H1 (cell line): ENCODE data around the gene STARD3. TPM values are rescaled to one million over a fixed set of nuclear protein-coding genes. Genes with fewer than 3 reads are reported as not detected.
A peak's percentile ranks its signal among the peaks of the same experiment; 100 is the strongest.

ENCODE experiments used
- CTCF ChIA-PET: fragments of 300-600 bp; sonication (Branson Sonifier 250); formaldehyde crosslinking; loops from one replicate; lab custom pipeline; 2021; ENCODE audit not compliant: partially characterized antibody; lab: Charles Lee
- POLR2A ChIA-PET: fragments of 300-600 bp; sonication (Branson Sonifier 250); formaldehyde crosslinking; loops from one replicate; lab custom pipeline; 2021; ENCODE audit warnings: inconsistent platforms; ENCODE audit not compliant: partially characterized antibody; lab: Charles Lee
- DNase-seq, 2 experiments: peaks; one replicate each; pipeline versions ENCODE4 v3.0.0 to v3.0.0-alpha.2; 2010 to 2022; ENCODE audit warnings: low spot score in 2 of 2, low read depth in 1 of 2, mixed read lengths in 1 of 2
- FAIRE-seq: peaks from 2 replicates; lab custom pipeline; 2011; peaks lifted over from hg19 to GRCh38; lab: Jason Lieb, UNC
- H2AFZ ChIP-seq: 2 replicates; pipeline ENCODE4 v1.8.1; 2012; ENCODE audit warnings: low read length, inconsistent platforms
- H2AK5ac ChIP-seq: 2 replicates; pipeline ENCODE4 v1.6.1; 2013; ENCODE audit warnings: low read depth, low read length
- H2BK120ac ChIP-seq: replicated peaks from 2 replicates; pipeline ENCODE3; 2013; ENCODE audit warnings: low read depth, low read length, inconsistent platforms
- H2BK12ac ChIP-seq: 2 replicates; pipeline ENCODE4 v1.6.1; 2013; ENCODE audit warnings: low read depth, low read length
- H2BK15ac ChIP-seq: 2 replicates; pipeline ENCODE4 v1.6.1; 2013; ENCODE audit warnings: low read length
- H2BK20ac ChIP-seq: 2 replicates; pipeline ENCODE4 v1.6.1; 2013; ENCODE audit warnings: low read length
- H2BK5ac ChIP-seq: 2 replicates; pipeline ENCODE4 v1.6.1; 2013; ENCODE audit warnings: low read depth, low read length
- H3K14ac ChIP-seq: 2 replicates; pipeline ENCODE4 v1.6.1; 2013; ENCODE audit warnings: inconsistent platforms; ENCODE audit not compliant: insufficient read length
- H3K18ac ChIP-seq: 2 replicates; pipeline ENCODE4 v1.6.1; 2013; ENCODE audit warnings: low read length; ENCODE audit errors: extremely low read depth
- H3K23ac ChIP-seq: 2 replicates; pipeline ENCODE4 v1.6.1; 2013; ENCODE audit warnings: inconsistent platforms; ENCODE audit not compliant: insufficient read length
- H3K23me2 ChIP-seq: 2 replicates; pipeline ENCODE4 v1.6.1; 2013; ENCODE audit warnings: low read depth, low read length
- H3K27ac ChIP-seq: 2 replicates; pipeline ENCODE4 v1.6.1; 2011; ENCODE audit warnings: low read depth, low read length, inconsistent platforms
- H3K27me3 ChIP-seq, 4 experiments: replicated peaks in 1 of 4; 1 replicate in 1 of 4; 2 replicates in 3 of 4; pipeline versions ENCODE4 v1.6.1 to v1.8.1; 2011 to 2013; ENCODE audit warnings: low read length in 3 of 4, mild to moderate bottlenecking in 3 of 4, inconsistent platforms in 2 of 4, mixed read lengths in 2 of 4, moderate library complexity in 1 of 4; ENCODE audit not compliant: control insufficient read depth in 3 of 4, insufficient read depth in 3 of 4; ENCODE audit errors: extremely low read depth in 1 of 4
- H3K36me3 ChIP-seq, 4 experiments: 2 replicates each; pipeline versions ENCODE4 v1.6.1 to v1.8.1; 2011 to 2013; ENCODE audit warnings: mild to moderate bottlenecking in 4 of 4, low read length in 3 of 4, moderate library complexity in 2 of 4, control low read depth in 1 of 4, inconsistent platforms in 1 of 4; ENCODE audit not compliant: insufficient read depth in 4 of 4, control insufficient read depth in 2 of 4
- H3K4ac ChIP-seq: replicated peaks from 2 replicates; pipeline ENCODE3; 2013; ENCODE audit warnings: low read length, low read depth, mixed read lengths, inconsistent platforms; ENCODE audit not compliant: insufficient read length
- H3K4me1 ChIP-seq, 4 experiments: replicated peaks in 1 of 4; 1 replicate in 1 of 4; 2 replicates in 3 of 4; pipeline versions ENCODE4 v1.6.1 to v1.8.1; 2011 to 2013; ENCODE audit warnings: low read length in 3 of 4, inconsistent platforms in 2 of 4, mixed read lengths in 1 of 4; ENCODE audit not compliant: insufficient read depth in 4 of 4, control insufficient read depth in 3 of 4
- H3K4me2 ChIP-seq, 2 experiments: 2 replicates each; pipeline versions ENCODE4 v1.6.1 to v1.8.1; 2011 to 2013; ENCODE audit warnings: low read depth in 2 of 2, low read length in 2 of 2, control low read depth in 1 of 2, inconsistent platforms in 1 of 2, mild to moderate bottlenecking in 1 of 2; ENCODE audit not compliant: insufficient read depth in 1 of 2
- H3K4me3 ChIP-seq, 4 experiments: fragments of 200-600, 300-600 bp in 1 of 4; sonication (generic), shearing (Covaris generic), sonication (Bioruptor Twin) in 1 of 4; 2 replicates each; pipeline versions ENCODE4 v1.5.1 to v1.8.1; 2011 to 2016; ENCODE audit warnings: low read length in 4 of 4, low read depth in 3 of 4, control low read depth in 2 of 4, inconsistent platforms in 2 of 4, mild to moderate bottlenecking in 2 of 4, mixed read lengths in 1 of 4, moderate library complexity in 1 of 4; ENCODE audit not compliant: insufficient read depth in 2 of 4; ENCODE audit errors: extremely low read depth in 1 of 4
- H3K56ac ChIP-seq: replicated peaks from 2 replicates; pipeline ENCODE3; 2013; ENCODE audit warnings: low read depth, mild to moderate bottlenecking, mixed read lengths, low read length, inconsistent platforms; ENCODE audit not compliant: insufficient read length
- H3K79me1 ChIP-seq: 2 replicates; pipeline ENCODE4 v1.6.1; 2013; ENCODE audit warnings: low read depth, low read length, control low read depth
- H3K79me2 ChIP-seq, 2 experiments: 2 replicates each; pipeline versions ENCODE4 v1.6.1 to v1.8.1; 2012 to 2013; ENCODE audit warnings: low read length in 2 of 2, mild to moderate bottlenecking in 2 of 2, inconsistent platforms in 1 of 2; ENCODE audit not compliant: insufficient read depth in 2 of 2, control insufficient read depth in 1 of 2
- H3K9ac ChIP-seq, 4 experiments: replicated peaks in 1 of 4; 1 replicate in 1 of 4; 2 replicates in 3 of 4; pipeline versions ENCODE4 v1.6.1 to v1.8.1; 2011 to 2013; ENCODE audit warnings: low read depth in 3 of 4, low read length in 3 of 4, control low read depth in 2 of 4, mild to moderate bottlenecking in 2 of 4, moderate library complexity in 2 of 4, inconsistent platforms in 1 of 4; ENCODE audit errors: extremely low read depth in 1 of 4
- H3K9me3 ChIP-seq, 2 experiments: 2 replicates each; pipeline versions ENCODE4 v1.6.1 to v1.8.1; 2012 to 2013; ENCODE audit warnings: mild to moderate bottlenecking in 2 of 2, moderate library complexity in 2 of 2, control low read depth in 1 of 2, inconsistent platforms in 1 of 2, low read depth in 1 of 2, low read length in 1 of 2, mixed read lengths in 1 of 2; ENCODE audit not compliant: insufficient read depth in 2 of 2
- H4K20me1 ChIP-seq, 2 experiments: replicated peaks in 1 of 2; 2 replicates each; pipeline versions ENCODE3 to v1.8.1; 2011 to 2013; ENCODE audit warnings: inconsistent platforms in 2 of 2, low read length in 2 of 2, mild to moderate bottlenecking in 1 of 2; ENCODE audit not compliant: insufficient read depth in 2 of 2, control insufficient read depth in 1 of 2
- H4K5ac ChIP-seq: 2 replicates; pipeline ENCODE4 v1.6.1; 2013; ENCODE audit warnings: low read length, low read depth, mixed read lengths, inconsistent platforms; ENCODE audit not compliant: insufficient read length
- H4K8ac ChIP-seq: 2 replicates; pipeline ENCODE4 v1.8.0; 2013; ENCODE audit warnings: mild to moderate bottlenecking, moderate library complexity, low read length, inconsistent platforms; ENCODE audit not compliant: insufficient read depth; ENCODE audit errors: extremely low read depth
- H4K91ac ChIP-seq: replicated peaks from 2 replicates; pipeline ENCODE3; 2013; ENCODE audit warnings: low read length, mixed read lengths, inconsistent platforms; ENCODE audit not compliant: insufficient read length
- CHD1 ChIP-seq: IDR thresholded peaks from 2 replicates; pipeline ENCODE4 v1.6.1; 2012; ENCODE audit warnings: low read depth, low read length, improper control_type of control experiment
- E2F6 ChIP-seq: IDR thresholded peaks from 2 replicates; pipeline ENCODE4 v1.6.1; 2012; ENCODE audit warnings: inconsistent platforms
- FOSL1 ChIP-seq: IDR thresholded peaks from 2 replicates; pipeline ENCODE4 v1.6.1; 2011; ENCODE audit warnings: mild to moderate bottlenecking, low read depth, low read length, moderate library complexity; ENCODE audit not compliant: insufficient read depth
- POLR2AphosphoS5 ChIP-seq: IDR thresholded peaks from 2 replicates; pipeline ENCODE4 v1.6.1; 2011; ENCODE audit warnings: low read depth, low read length
- SP1 ChIP-seq: IDR thresholded peaks from 2 replicates; pipeline ENCODE4 v1.6.1; 2011; ENCODE audit warnings: low read depth, low read length
- WGBS, 2 experiments: shearing (Covaris generic) in 1 of 2; methylation state at CpG; one replicate each; pipeline versions ENCODE4 v1.1.6 to v1.1.7; 2013 to 2015; ENCODE audit warnings: low lambda C conversion rate in 2 of 2, mixed read lengths in 2 of 2, inconsistent platforms in 1 of 2, low coverage in 1 of 2, missing lambda C conversion rate in 1 of 2; ENCODE audit not compliant: insufficient replicate concordance in 2 of 2, insufficient coverage in 1 of 2, insufficient read length in 1 of 2; ENCODE audit errors: extremely low coverage in 1 of 2, missing lambda C conversion rate in 1 of 2; 5-methylcytosine and 5-hydroxymethylcytosine counted together
- polyA plus RNA-seq, 7 experiments: library from polyadenylated mRNA; depleted of rRNA in 3 of 7; stranded (reverse) in 5 of 7; unstranded in 2 of 7; fragments of >200 nt in 5 of 7; fragments of 200-250 nt in 2 of 7; gene quantifications; 1 replicate in 5 of 7; 2 replicates in 1 of 7; 4 replicates in 1 of 7; pipeline versions ENCODE4 v1.2.1 to v1.2.3, GENCODE V29; 2011 to 2013; ENCODE audit warnings: missing spikeins in 2 of 7, mixed read lengths in 2 of 7
- total RNA-seq: library from RNA; stranded (reverse); fragmentation: NEBNext Ultra II Directional; extraction: Animal tissue kit (Norgen Biotek cat#: 25700); gene quantifications from 2 replicates; pipeline ENCODE4 v1.2.1, GENCODE V29; 2021

Gene STARD3
- total and polyA plus RNA-seq, 2 of the 8 experiments (the other 6 are each of a cell fraction or from before 2014, with no cell fraction given), result 47.6 to 80.3 TPM

- H3K79me1 ChIP-seq, result no peaks in the 10 kb centered on the region
- H3K4me3 ChIP-seq, result no peak overlapping the region
- H2BK20ac ChIP-seq, result 0 out of 2 replicates have a peak overlapping the region, but pooled peaks have one; percentile 61
- H2AFZ ChIP-seq, result no peak overlapping the region
- no peaks in the 10 kb centered on the region for H3K79me2 ChIP-seq
- no peak overlapping the region for H3K4me2 ChIP-seq
- no peak overlapping the region for H4K5ac ChIP-seq
- no peak overlapping the region; the same call in 1 of the 2 replicates for H3K18ac ChIP-seq
- peaks cover 0 to 48% (median 40%) of the 10 kb centered on the region in 4 experiments; a peak in 6 of 7 replicates for H3K4me1 ChIP-seq
- no peak overlapping the region for H3K23ac ChIP-seq
- no peak overlapping the region for H3K14ac ChIP-seq
- no peak overlapping the region for H3K9ac ChIP-seq
- H3K9me3 ChIP-seq, result no peaks in the 10 kb centered on the region
- FAIRE-seq (no peak), DNase-seq (no peak)
- no peak overlapping the region for H2BK120ac ChIP-seq
- peak overlapping the region; percentile 50; the same call in 1 of the 2 replicates for H3K27ac ChIP-seq
- ChIA-PET POLR2A (interaction anchor here (1.1 to 32.5 kb wide), 3 partner anchors 9 to 56 kb away, joined by 3 to 708 read pairs (median 3); partner anchors contain the start of genes ERBB2 and PGAP3), CTCF (interaction anchor here (0.7 to 52.4 kb wide), 5 partner anchors 11 to 114 kb away, joined by 3 to 1885 read pairs (median 4); partner anchors contain the start of genes PPP1R1B and STARD3)
- H4K91ac ChIP-seq, result no peak overlapping the region
- H3K27me3 ChIP-seq, result peaks cover 0 to 3% (median under 1%) of the 10 kb centered on the region in 4 experiments; a peak in 4 of 7 replicates
- H3K56ac ChIP-seq, result no peak overlapping the region
- no peak for TF ChIP-seq FOSL1
- no peak for TF ChIP-seq CHD1
- no peak for TF ChIP-seq SP1
- no peak for TF ChIP-seq POLR2AphosphoS5
- TF ChIP-seq E2F6, result no peak
- TF ChIP-seq, all 59 proteins: peak for 0
- Histone ChIP-seq H4K8ac (no peak overlapping the region; the same call in 1 of the 2 replicates), H2BK5ac (peak overlapping the region; percentile 35; the same call in 1 of the 2 replicates), H3K4ac (no peak overlapping the region), H2BK12ac (0 out of 2 replicates have a peak overlapping the region, but pooled peaks have one; percentile 27), H3K23me2 (no peaks in the 10 kb centered on the region), H2AK5ac (no peak overlapping the region), H2BK15ac (no peak overlapping the region; the same call in 1 of the 2 replicates), H3K36me3 (peaks cover 0 to 9% (median 3%) of the 10 kb centered on the region in 4 experiments; a peak in 3 of 8 replicates), H4K20me1 (no peaks in the 10 kb centered on the region)
- WGBS, 2 experiments, result 92% methylated on average over 8 of the region's 8 CpGs; no CpG with 5 or more reads in 1 of the 2 experiments
These were observed 25.0 kb downstream of the STARD3 start for GRCh38 chr17:39661744-39662541.
